IMR-90 (cell line): ENCODE data around the gene EED. TPM values are rescaled to one million over a fixed set of nuclear protein-coding genes. Genes with fewer than 3 reads are reported as not detected.
"Not testable (repeated sequence)": the region's sequence is repeated elsewhere in the genome, so short reads cannot be mapped to it uniquely, and the experiment has no call there.

Experiments
- ATAC-seq: fragments of 200-7000 bp; cut with Tn5 transposase; 2 replicates; pipeline ENCODE4 v1.9.1; 2020; ENCODE audit warnings: low read depth, mild to moderate bottlenecking, moderate library complexity
- BruUV-seq: library from RNA; stranded (reverse); fragments of 400-500 nt; replicated peaks from 2 replicates; lab custom pipeline; 2021; lab: Mats Ljungman, UMichigan
- CTCF ChIA-PET: fragments of 300-600 bp; formaldehyde crosslinking; extraction: SDS; loops from one replicate; lab custom pipeline; 2021; ENCODE audit warnings: antibody characterized with exemption; lab: Yijun Ruan, JAX
- POLR2A ChIA-PET: fragments of 300-600 bp; sonication (Branson Sonifier 250); formaldehyde crosslinking; loops from one replicate; lab custom pipeline; 2022; ENCODE audit warnings: antibody characterized with exemption; ENCODE audit not compliant: unreplicated experiment; lab: Charles Lee
- DNase-seq: peaks from one replicate; pipeline ENCODE4 v3.0.0; 2013
- H2AFZ ChIP-seq: replicated peaks from 2 replicates; pipeline ENCODE3; 2013; ENCODE audit warnings: low read length, mild to moderate bottlenecking; ENCODE audit not compliant: poor library complexity
- H2AK5ac ChIP-seq: 2 replicates; pipeline ENCODE4 v1.6.1; 2013; ENCODE audit warnings: low read depth, low read length, inconsistent platforms
- H2AK9ac ChIP-seq: replicated peaks from 2 replicates; pipeline ENCODE3; 2013; ENCODE audit warnings: mild to moderate bottlenecking, low read depth, low read length, moderate library complexity; ENCODE audit not compliant: poor library complexity
- H2BK120ac ChIP-seq: 2 replicates; pipeline ENCODE4 v1.6.1; 2013; ENCODE audit warnings: low read depth, low read length, inconsistent platforms
- H2BK15ac ChIP-seq: 3 replicates; pipeline ENCODE4 v1.6.1; 2013; ENCODE audit warnings: low read depth, low read length, inconsistent platforms
- H2BK20ac ChIP-seq: 2 replicates; pipeline ENCODE4 v1.6.1; 2013; ENCODE audit warnings: low read depth, mild to moderate bottlenecking, inconsistent platforms, low read length, moderate library complexity
- H2BK5ac ChIP-seq: 2 replicates; pipeline ENCODE4 v1.6.1; 2013; ENCODE audit warnings: mild to moderate bottlenecking, low read depth, low read length, inconsistent platforms; ENCODE audit not compliant: poor library complexity, severe bottlenecking
- H3K14ac ChIP-seq: replicated peaks from 2 replicates; pipeline ENCODE4 v1.6.1; 2013; ENCODE audit warnings: low read depth, low read length, inconsistent platforms
- H3K18ac ChIP-seq: 2 replicates; pipeline ENCODE4 v1.6.1; 2013; ENCODE audit warnings: low read depth, low read length, control low read depth
- H3K23ac ChIP-seq: 2 replicates; pipeline ENCODE4 v1.6.1; 2013; ENCODE audit warnings: low read depth, low read length, inconsistent platforms
- H3K27ac ChIP-seq: 2 replicates; pipeline ENCODE4 v1.5.1; 2013; ENCODE audit warnings: mild to moderate bottlenecking, control low read depth, low read length; ENCODE audit not compliant: insufficient read depth
- H3K27me3 ChIP-seq: 2 replicates; pipeline ENCODE4 v1.6.1; 2013; ENCODE audit warnings: low read length; ENCODE audit not compliant: control insufficient read depth, insufficient read depth
- H3K36me3 ChIP-seq: 2 replicates; pipeline ENCODE4 v1.6.1; 2013; ENCODE audit warnings: low read length, mixed read lengths; ENCODE audit not compliant: control insufficient read depth, insufficient read depth
- H3K4ac ChIP-seq: 2 replicates; pipeline ENCODE4 v1.6.1; 2013; ENCODE audit warnings: low read depth, low read length, inconsistent platforms
- H3K4me1 ChIP-seq: 2 replicates; pipeline ENCODE4 v1.6.1; 2013; ENCODE audit warnings: low read length, mixed read lengths; ENCODE audit not compliant: control insufficient read depth, insufficient read depth
- H3K4me2 ChIP-seq: 2 replicates; pipeline ENCODE4 v1.6.1; 2013; ENCODE audit warnings: low read depth, mild to moderate bottlenecking, control low read depth, low read length, moderate library complexity
- H3K4me3 ChIP-seq: 2 replicates; pipeline ENCODE4 v1.5.1; 2013; ENCODE audit warnings: low read depth, mild to moderate bottlenecking, control low read depth, low read length, moderate library complexity; ENCODE audit not compliant: insufficient read depth
- H3K56ac ChIP-seq: 2 replicates; pipeline ENCODE4 v1.6.1; 2013; ENCODE audit warnings: low read length, inconsistent platforms; ENCODE audit not compliant: insufficient read depth; ENCODE audit errors: extremely low read depth
- H3K79me1 ChIP-seq, 2 experiments: 2 replicates each; pipeline ENCODE4 v1.6.1; 2013; ENCODE audit warnings: low read length in 2 of 2, inconsistent platforms in 1 of 2, low read depth in 1 of 2
- H3K9ac ChIP-seq: 2 replicates; pipeline ENCODE4 v1.6.1; 2013; ENCODE audit warnings: low read depth, low read length, control low read depth
- H3K9me1 ChIP-seq: 2 replicates; pipeline ENCODE4 v1.6.1; 2013; ENCODE audit warnings: low read length, inconsistent platforms; ENCODE audit not compliant: insufficient read depth
- H3K9me3 ChIP-seq: 2 replicates; pipeline ENCODE4 v1.6.1; 2013; ENCODE audit warnings: low read length; ENCODE audit not compliant: control insufficient read depth, insufficient read depth
- H4K20me1 ChIP-seq: 2 replicates; pipeline ENCODE4 v1.6.1; 2013; ENCODE audit warnings: low read length, inconsistent platforms; ENCODE audit not compliant: insufficient read depth
- H4K5ac ChIP-seq: 2 replicates; pipeline ENCODE4 v1.6.1; 2013; ENCODE audit warnings: mild to moderate bottlenecking, low read depth, low read length, control low read depth
- H4K8ac ChIP-seq, 2 experiments: 2 replicates each; pipeline ENCODE4 v1.6.1; 2013; ENCODE audit warnings: low read depth in 2 of 2, low read length in 2 of 2, control low read depth in 1 of 2, inconsistent platforms in 1 of 2
- H4K91ac ChIP-seq: 2 replicates; pipeline ENCODE4 v1.6.1; 2013; ENCODE audit warnings: low read depth, low read length, inconsistent platforms; ENCODE audit not compliant: insufficient read depth
- WGBS, 2 experiments: methylation state at CpG; one replicate each; pipeline versions ENCODE4 v1.1.5 to v1.1.7; 2013; ENCODE audit warnings: missing lambda C conversion rate in 2 of 2; ENCODE audit not compliant: insufficient read length in 1 of 2; ENCODE audit errors: extremely low coverage in 2 of 2; 5-methylcytosine and 5-hydroxymethylcytosine counted together
- dilution Hi-C: fragments of 300-500 bp; cut with HindIII; formaldehyde crosslinking; loops from one replicate; pipeline ENCODE4 v1.14.3; 2018; ENCODE audit warnings: low sequenced_read_pairs; ENCODE audit not compliant: unreplicated experiment
- in situ Hi-C: fragments of 300-500 bp; cut with MboI; formaldehyde crosslinking; loops from 3 replicates; pipeline ENCODE4 v1.14.3; 2019; ENCODE audit warnings: low sequenced_read_pairs, inconsistent platforms, mixed read lengths
- intact Hi-C: fragments of 100-400 bp; cut with micrococcal nuclease; formaldehyde crosslinking; loops from 2 replicates; pipeline ENCODE4 v1.10.0; 2022
- polyA plus RNA-seq, 3 experiments: library from polyadenylated mRNA; depleted of rRNA; stranded (reverse); fragments of >200 nt; gene quantifications; 2 replicates each; pipeline ENCODE4 v1.2.3, GENCODE V29; 2012; ENCODE audit warnings: low replicate concordance in 1 of 3
- total RNA-seq: library from RNA; depleted of rRNA; stranded (reverse); fragments of >200 nt; gene quantifications from 2 replicates; pipeline ENCODE4 v1.2.3, GENCODE V29; 2012

EED gene
- total and polyA plus RNA-seq, 2 of the 4 experiments (the other 2 are of a cell fraction), result 11.1 to 11.5 TPM

GRCh38 chr11:86229039-86229330 lies 15.6 kb upstream of the EED start:
- H3K4ac ChIP-seq, H2BK5ac ChIP-seq, dilution Hi-C loops, H3K36me3 ChIP-seq, H3K4me2 ChIP-seq, H3K27me3 ChIP-seq, H3K56ac ChIP-seq, H3K27ac ChIP-seq, in situ Hi-C loops, DNase-seq, H3K4me3 ChIP-seq, H3K14ac ChIP-seq, H4K8ac ChIP-seq, H3K23ac ChIP-seq, H2BK15ac ChIP-seq, H3K9me1 ChIP-seq, H3K9me3 ChIP-seq, H4K91ac ChIP-seq, H2BK120ac ChIP-seq, H2AK5ac ChIP-seq, POLR2A ChIA-PET, H2AK9ac ChIP-seq, BruUV-seq, H4K20me1 ChIP-seq, H4K5ac ChIP-seq, H3K18ac ChIP-seq, H3K79me1 ChIP-seq, intact Hi-C loops, ATAC-seq, H3K4me1 ChIP-seq, H2AFZ ChIP-seq, H2BK20ac ChIP-seq, H3K9ac ChIP-seq: not testable (repeated sequence)
- no CpG with 5 or more reads among the region's 3 CpGs for WGBS, 2 experiments
- CTCF ChIA-PET, result interaction anchor here (1.3 kb wide), 1 partner anchor 10 kb away, joined by 3 read pairs; no protein-coding TSS in a partner anchor
